Measurements from ENCODE around the gene ZNF329. TPM values are rescaled to one million over a fixed set of nuclear protein-coding genes. Genes with fewer than 3 reads are reported as not detected.

ZNF329 gene
- total RNA-seq, 2 experiments from 2014 or later: 3.1 to 3.2 TPM

GRCh38 chr19:58086825-58087710, 63.5 kb downstream of the ZNF329 start:
- Histone ChIP-seq H3K4me1 (ENCODE audit: insufficient read depth, low read length, poor library complexity, severe bottlenecking) (no peaks in the 10 kb centered on the region), H3K4me2 (ENCODE audit: low read length) (no peak overlapping the region), H3K9me2 (ENCODE audit: insufficient read depth, low read length) (no peaks in the 10 kb centered on the region), H2AFZ (ENCODE audit: low read length) (no peak overlapping the region), H3K9me3 (ENCODE audit: low read length) (peaks cover 7% of the 10 kb centered on the region; the same call in 1 of the 2 replicates), H3K36me3 (ENCODE audit: insufficient read depth, low read length) (no peaks in the 10 kb centered on the region), H4K20me1 (ENCODE audit: insufficient read depth, low read length) (no peaks in the 10 kb centered on the region), H3K27ac (ENCODE audit: low read depth, low read length, poor library complexity, severe bottlenecking) (no peak overlapping the region), H3K4me3 (ENCODE audit: low read depth, low read length, poor library complexity, severe bottlenecking) (no peak overlapping the region), H3K79me2 (ENCODE audit: insufficient read depth, low read depth, low read length) (no peaks in the 10 kb centered on the region)
- no TSS peak for BruUV-seq (replicated peaks)
- TF ChIP-seq EZH2phosphoT487 (IDR thresholded peaks at IDR 0.05; ENCODE audit: borderline replicate concordance, low read depth, low read length) (no peak), CTCF (conservative IDR thresholded peaks at IDR 0.05; ENCODE audit: low read length) (no peak)
- no peak for DNase-seq (ENCODE audit: low spot score)
- intact Hi-C loops (cut with micrococcal nuclease; ENCODE audit: unreplicated experiment): no loop called here
- ChIA-PET POLR2A (no interaction called here), CTCF (ENCODE audit: unreplicated experiment) (no interaction called here)

- Histone ChIP-seq H3K9me3 (ENCODE audit: low read length) (peaks cover 7% of the 10 kb centered on the region; the same call in 1 of the 2 replicates), H3K4me1 (ENCODE audit: insufficient read depth, low read length, poor library complexity, severe bottlenecking) (no peaks in the 10 kb centered on the region), H3K36me3 (ENCODE audit: insufficient read depth, low read length) (no peaks in the 10 kb centered on the region), H4K20me1 (ENCODE audit: insufficient read depth, low read length) (no peaks in the 10 kb centered on the region), H3K9me2 (ENCODE audit: insufficient read depth, low read length) (no peaks in the 10 kb centered on the region), H3K4me3 (ENCODE audit: low read depth, low read length, poor library complexity, severe bottlenecking) (no peak overlapping the region), H2AFZ (ENCODE audit: low read length) (no peak overlapping the region), H3K4me2 (ENCODE audit: low read length) (no peak overlapping the region), H3K79me2 (ENCODE audit: insufficient read depth, low read depth, low read length) (no peaks in the 10 kb centered on the region), H3K27ac (ENCODE audit: low read depth, low read length, poor library complexity, severe bottlenecking) (no peak overlapping the region)
- no peak for DNase-seq (ENCODE audit: low spot score)
- ChIA-PET POLR2A (no interaction called here), CTCF (ENCODE audit: unreplicated experiment) (no interaction called here)
- no TSS peak for BruUV-seq (replicated peaks)
- intact Hi-C loops (cut with micrococcal nuclease; ENCODE audit: unreplicated experiment): no loop called here
- TF ChIP-seq EZH2phosphoT487 (IDR thresholded peaks at IDR 0.05; ENCODE audit: borderline replicate concordance, low read depth, low read length) (no peak), CTCF (conservative IDR thresholded peaks at IDR 0.05; ENCODE audit: low read length) (no peak)
Measured at GRCh38 chr19:58085348-58085875, 65.2 kb downstream of the ZNF329 start.
